ENCODE results near the gene U2SURP.
A peak's percentile ranks its signal among the peaks of the same experiment; 100 is the strongest.

Gene U2SURP

GRCh38 chr3:142993958-142994442, 7.4 kb upstream of the U2SURP start:
- TF ChIP-seq, protein P1, sequence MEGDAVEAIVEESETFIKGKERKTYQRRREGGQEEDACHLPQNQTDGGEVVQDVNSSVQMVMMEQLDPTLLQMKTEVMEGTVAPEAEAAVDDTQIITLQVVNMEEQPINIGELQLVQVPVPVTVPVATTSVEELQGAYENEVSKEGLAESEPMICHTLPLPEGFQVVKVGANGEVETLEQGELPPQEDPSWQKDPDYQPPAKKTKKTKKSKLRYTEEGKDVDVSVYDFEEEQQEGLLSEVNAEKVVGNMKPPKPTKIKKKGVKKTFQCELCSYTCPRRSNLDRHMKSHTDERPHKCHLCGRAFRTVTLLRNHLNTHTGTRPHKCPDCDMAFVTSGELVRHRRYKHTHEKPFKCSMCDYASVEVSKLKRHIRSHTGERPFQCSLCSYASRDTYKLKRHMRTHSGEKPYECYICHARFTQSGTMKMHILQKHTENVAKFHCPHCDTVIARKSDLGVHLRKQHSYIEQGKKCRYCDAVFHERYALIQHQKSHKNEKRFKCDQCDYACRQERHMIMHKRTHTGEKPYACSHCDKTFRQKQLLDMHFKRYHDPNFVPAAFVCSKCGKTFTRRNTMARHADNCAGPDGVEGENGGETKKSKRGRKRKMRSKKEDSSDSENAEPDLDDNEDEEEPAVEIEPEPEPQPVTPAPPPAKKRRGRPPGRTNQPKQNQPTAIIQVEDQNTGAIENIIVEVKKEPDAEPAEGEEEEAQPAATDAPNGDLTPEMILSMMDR (IDR thresholded peaks at IDR 0.05), result peak; percentile 70

DNA sequence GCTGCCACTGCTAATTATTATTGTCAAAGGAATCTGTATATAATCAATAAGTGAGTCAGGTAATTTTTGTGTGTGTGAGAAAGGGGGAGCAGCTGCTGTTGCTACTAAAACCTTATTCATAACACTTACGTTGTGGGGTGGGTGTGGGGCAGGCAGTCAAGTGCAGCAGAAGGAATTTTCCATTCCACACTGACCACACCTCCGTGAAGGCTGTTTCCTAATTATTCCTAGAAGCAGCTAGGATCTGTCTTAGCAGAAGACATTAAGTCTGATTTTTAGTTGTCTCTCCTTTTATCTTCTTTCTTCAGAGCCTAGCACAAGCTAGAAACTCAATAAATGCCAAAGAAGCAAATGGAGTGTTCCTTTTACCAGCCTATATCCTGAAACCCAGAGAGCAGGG, 4.0 kb upstream of the U2SURP start:
- TF ChIP-seq, protein P1 (IDR thresholded peaks at IDR 0.05), result no peak

DNA sequence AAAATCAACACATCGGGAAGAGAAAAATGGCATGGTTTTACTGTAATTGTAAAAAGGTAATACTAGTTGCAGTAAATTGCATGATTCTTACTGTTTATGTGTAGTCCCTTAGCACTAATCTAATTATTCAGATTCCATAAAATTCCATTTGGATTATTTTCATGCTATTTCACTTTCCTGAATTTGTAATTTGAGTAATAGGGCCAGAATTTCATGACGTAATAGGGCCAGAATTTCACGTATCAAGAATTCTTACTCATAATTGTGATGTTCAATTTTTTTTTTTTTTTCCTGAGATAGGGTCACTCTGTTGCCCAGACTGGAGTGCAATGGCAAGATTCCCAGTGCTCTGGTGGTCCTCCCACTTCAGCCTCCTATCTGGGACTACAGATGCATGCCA, 2.9 kb upstream of the U2SURP start:
- TF ChIP-seq, protein P1 (IDR thresholded peaks at IDR 0.05), result no peak

GRCh38 chr3:142999881-143000280, 1.5 kb upstream of the U2SURP start:
- TF ChIP-seq, protein P1 (IDR thresholded peaks at IDR 0.05), result no peak

- TF ChIP-seq, protein P1 (IDR thresholded peaks at IDR 0.05), result no peak
These were observed 842 bp upstream of the U2SURP start for GRCh38 chr3:143000528-143000927.

DNA sequence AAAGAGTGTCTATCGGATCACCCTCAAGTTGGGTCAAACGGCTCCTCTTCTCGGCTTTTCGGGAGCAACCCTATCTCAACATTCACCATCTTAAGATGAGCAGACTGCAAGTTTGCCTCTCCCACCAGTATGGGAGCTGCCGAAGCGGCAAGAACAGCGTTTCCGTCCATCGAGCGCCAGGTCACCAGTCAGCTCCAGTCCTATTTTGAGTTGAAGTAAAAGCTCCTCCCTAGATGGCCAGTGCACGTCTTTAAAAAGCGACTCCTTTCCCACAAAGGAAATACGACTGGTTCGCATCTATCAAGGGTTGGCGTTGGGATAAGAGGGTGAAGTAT, 369 bp upstream of the U2SURP start:
- TF ChIP-seq, protein P1 (IDR thresholded peaks at IDR 0.05), result no peak

GRCh38 chr3:143002083-143002712, 828 bp downstream of the U2SURP start:
- TF ChIP-seq, protein P1 (IDR thresholded peaks at IDR 0.05), result no peak

GRCh38 chr3:143002727-143003126, 1.4 kb downstream of the U2SURP start:
- TF ChIP-seq, protein P1 (IDR thresholded peaks at IDR 0.05), result no peak

Measured in LNCAP (cell line).